HepG2 (cell line): ENCODE measurements around the gene GTF2H1. TPM values are rescaled to one million over a fixed set of nuclear protein-coding genes. Genes with fewer than 3 reads are reported as not detected.

Experiments
- ATAC-seq: fragments of 200-7000 bp; cut with Tn5 transposase; 3 replicates; pipeline ENCODE4 v1.9.1; 2020; ENCODE audit warnings: mild to moderate bottlenecking, moderate library complexity
- BruUV-seq: library from RNA; stranded (reverse); fragments of 400-500 nt; replicated peaks from 2 replicates; lab custom pipeline; 2021; lab: Mats Ljungman, UMichigan
- CTCF ChIA-PET: fragments of 300-600 bp; formaldehyde crosslinking; extraction: SDS; loops from one replicate; lab custom pipeline; 2021; ENCODE audit warnings: low total read pairs, inconsistent platforms, low intra/inter-chr PET ratio; lab: Yijun Ruan, JAX
- POLR2A ChIA-PET: fragments of 350-600 bp; sonication (Branson Sonifier 250); formaldehyde crosslinking; loops from one replicate; lab custom pipeline; 2020; ENCODE audit warnings: antibody characterized with exemption, inconsistent platforms; lab: Yijun Ruan, JAX
- DNase-seq: peaks from one replicate; pipeline ENCODE4 v3.0.0-alpha.2; 2015; ENCODE audit warnings: low spot score
- FAIRE-seq: peaks from 3 replicates; lab custom pipeline; 2011; peaks lifted over from hg19 to GRCh38; lab: Jason Lieb, UNC
- H2AFZ ChIP-seq: one replicate; pipeline ENCODE4 v1.6.1; 2011; ENCODE audit warnings: low read length, inconsistent platforms
- H3K27ac ChIP-seq: fragments of 300-600 bp; 3 replicates; pipeline ENCODE4 v1.8.0; 2011; ENCODE audit warnings: mixed run types, mild to moderate bottlenecking, mixed read lengths, low read length, inconsistent platforms; ENCODE audit not compliant: insufficient read depth; ENCODE audit errors: extremely low read length
- H3K27me3 ChIP-seq, 2 experiments: fragments of 200-600 bp in 1 of 2; 2 replicates in 1 of 2; 3 replicates in 1 of 2; pipeline versions ENCODE4 v1.6.0 to v1.8.0; 2011; ENCODE audit warnings: low read length in 2 of 2, mild to moderate bottlenecking in 2 of 2, moderate library complexity in 2 of 2, inconsistent platforms in 1 of 2; ENCODE audit not compliant: insufficient read depth in 2 of 2, control insufficient read depth in 1 of 2
- H3K36me3 ChIP-seq, 2 experiments: fragments of 200-600 bp in 1 of 2; replicated peaks in 1 of 2; 2 replicates in 1 of 2; 3 replicates in 1 of 2; pipeline versions ENCODE4 v1.5.1 to v1.8.0; 2011; ENCODE audit warnings: low read length in 2 of 2, inconsistent platforms in 1 of 2; ENCODE audit not compliant: insufficient read depth in 2 of 2, control insufficient read depth in 1 of 2
- H3K4me1 ChIP-seq: 2 replicates; pipeline ENCODE4 v1.5.1; 2012; ENCODE audit warnings: low read length, inconsistent platforms; ENCODE audit not compliant: insufficient read depth
- H3K4me2 ChIP-seq: 2 replicates; pipeline ENCODE4 v1.6.0; 2011; ENCODE audit warnings: low read depth, low read length, inconsistent platforms
- H3K4me3 ChIP-seq, 3 experiments: fragments of 200-600 bp in 1 of 3; sonication (generic), shearing (Covaris generic) in 1 of 3; replicated peaks in 1 of 3; 2 replicates each; pipeline ENCODE4 v1.5.1; 2011 to 2016; ENCODE audit warnings: low read length in 3 of 3, inconsistent platforms in 2 of 3, low read depth in 2 of 3, mild to moderate bottlenecking in 2 of 3, control low read depth in 1 of 3, mixed read lengths in 1 of 3; ENCODE audit not compliant: insufficient read depth in 1 of 3
- H3K79me2 ChIP-seq: one replicate; pipeline ENCODE4 v1.6.1; 2011; ENCODE audit warnings: low read length, inconsistent platforms; ENCODE audit not compliant: insufficient read depth
- H3K9ac ChIP-seq: 2 replicates; pipeline ENCODE4 v1.6.0; 2011; ENCODE audit warnings: mild to moderate bottlenecking, low read depth, low read length, inconsistent platforms; ENCODE audit not compliant: insufficient read depth
- H3K9me3 ChIP-seq: 2 replicates; pipeline ENCODE4 v1.5.1; 2012; ENCODE audit warnings: mild to moderate bottlenecking, low read length
- H4K20me1 ChIP-seq: 2 replicates; pipeline ENCODE4 v1.6.0; 2011; ENCODE audit warnings: inconsistent platforms, mild to moderate bottlenecking, low read length, moderate library complexity; ENCODE audit not compliant: insufficient read depth
- AGO2 ChIP-seq: fragments of 200-400 bp; formaldehyde crosslinking; optimal IDR thresholded peaks from 2 replicates; pipeline ENCODE3; 2017; ENCODE audit warnings: mild to moderate bottlenecking, low read depth, low read length, moderate library complexity
- PHB2 ChIP-seq: fragments of 450-650 bp; IDR thresholded peaks from 2 replicates; pipeline ENCODE4 v1.6.1; 2018; ENCODE audit not compliant: partially characterized antibody
- POLR2A ChIP-seq, 2 experiments: IDR thresholded peaks; 2 replicates each; pipeline ENCODE4 v1.6.1; 2011; ENCODE audit warnings: low read depth in 2 of 2, low read length in 2 of 2, mild to moderate bottlenecking in 1 of 2, moderate library complexity in 1 of 2; ENCODE audit not compliant: insufficient read depth in 1 of 2
- PTBP1 ChIP-seq: fragments of 200-400 bp; formaldehyde crosslinking; IDR thresholded peaks from 2 replicates; pipeline ENCODE4 v1.6.1; 2018; ENCODE audit warnings: low read length, low read depth; ENCODE audit not compliant: poor library complexity, severe bottlenecking
- SETDB1 ChIP-seq: sonication (generic); formaldehyde crosslinking; IDR thresholded peaks from 2 replicates; pipeline ENCODE4 v1.5.1; 2020; ENCODE audit warnings: missing genetic modification reagents, mild to moderate bottlenecking, borderline replicate concordance
- SP1 ChIP-seq, 2 experiments: fragments of 450-650 bp in 1 of 2; sonication (generic) in 1 of 2; formaldehyde crosslinking in 1 of 2; IDR thresholded peaks; 2 replicates each; pipeline versions ENCODE4 v1.4.0 to v1.6.1; 2016 to 2020; ENCODE audit warnings: missing genetic modification reagents in 1 of 2
- UBTF ChIP-seq: sonication (generic); formaldehyde crosslinking; IDR thresholded peaks from 2 replicates; pipeline ENCODE4 v1.4.0; 2020; ENCODE audit warnings: mild to moderate bottlenecking, missing genetic modification reagents
- ZFYVE20 ChIP-seq: sonication (generic); formaldehyde crosslinking; IDR thresholded peaks from 2 replicates; pipeline ENCODE4 v1.8.0; 2023; ENCODE audit warnings: low read depth, mild to moderate bottlenecking, moderate library complexity, missing genetic modification reagents, borderline replicate concordance
- ZNF205 ChIP-seq: IDR thresholded peaks from 2 replicates; pipeline ENCODE4 v1.6.1; 2018; ENCODE audit warnings: missing biosample characterization, missing genetic modification reagents
- ZNF232 ChIP-seq: sonication (generic); formaldehyde crosslinking; IDR thresholded peaks from 2 replicates; pipeline ENCODE4 v1.4.0; 2020; ENCODE audit warnings: missing genetic modification reagents, borderline replicate concordance
- ZSCAN30 ChIP-seq: sonication (generic); formaldehyde crosslinking; IDR thresholded peaks from 2 replicates; pipeline ENCODE4 v1.5.0; 2020; ENCODE audit warnings: mild to moderate bottlenecking, missing genetic modification reagents
- in situ Hi-C: cut with HindIII; loops from 2 replicates; pipeline ENCODE4 v1.10.0; 2017; ENCODE audit warnings: low pct_unique_long_range_greater_than_20kb; ENCODE audit not compliant: extremely low pct_ligation_motif_present
- intact Hi-C: fragments of 100-400 bp; cut with micrococcal nuclease; formaldehyde crosslinking; loops from one replicate; pipeline ENCODE4 v1.10.0; 2022; ENCODE audit not compliant: unreplicated experiment
- polyA plus RNA-seq, 8 experiments: library from polyadenylated mRNA; depleted of rRNA in 3 of 8; stranded (reverse) in 7 of 8; unstranded in 1 of 8; fragments of >200 nt; fragmentation: Illumina TruSeq in 4 of 8; extraction: Trizol in 4 of 8; gene quantifications; 2 replicates each; pipeline versions ENCODE4 v1.2.1 to v1.2.3, GENCODE V29; 2011 to 2016; ENCODE audit warnings: low read depth in 4 of 8, missing spikeins in 1 of 8, mixed read lengths in 1 of 8; ENCODE audit not compliant: insufficient read depth in 1 of 8
- total RNA-seq, 5 experiments: library from RNA; depleted of rRNA; stranded (reverse); fragments of >200 nt; fragmentation: Illumina TruSeq; extraction: Trizol; gene quantifications; 2 replicates each; pipeline ENCODE4 v1.2.3, GENCODE V29; 2016; ENCODE audit warnings: low read depth in 1 of 5
- TF ChIP-seq, protein P1 (sequence below): sonication (generic); formaldehyde crosslinking; IDR thresholded peaks from 2 replicates; pipeline ENCODE4 v1.8.1; 2023; ENCODE audit warnings: mild to moderate bottlenecking, missing genetic modification reagents
- TF ChIP-seq, protein P2 (sequence below): sonication (generic); formaldehyde crosslinking; IDR thresholded peaks from 2 replicates; pipeline ENCODE4 v1.9.0; 2022; ENCODE audit warnings: missing genetic modification reagents, mild to moderate bottlenecking, borderline replicate concordance
- TF ChIP-seq, protein P3 (sequence below): sonication (generic); formaldehyde crosslinking; IDR thresholded peaks from 2 replicates; pipeline ENCODE4 v1.8.0; 2022; ENCODE audit warnings: mild to moderate bottlenecking, missing genetic modification reagents; ENCODE audit not compliant: insufficient replicate concordance

GTF2H1 gene
- total and polyA plus RNA-seq, 2 of the 13 experiments (the other 11 are each of a cell fraction or from before 2014, with no cell fraction given), result 15.7 to 51.4 TPM

- intact Hi-C loops (loop anchor here (10.0 kb wide), 1 partner anchor 125 kb away; the partner anchor contains the start of gene MRGPRX4), in situ Hi-C loops (no loop called here)
- Histone ChIP-seq H3K79me2 (no peaks in the 10 kb centered on the region), H2AFZ (no peak overlapping the region), H3K9me3 (no peaks in the 10 kb centered on the region), H3K4me2 (no peak overlapping the region), H3K9ac (no peak overlapping the region), H3K4me1 (peaks cover 4% of the 10 kb centered on the region), H3K27ac (no peak overlapping the region), H3K36me3 (peaks cover 9 to 52% of the 10 kb centered on the region in 2 experiments), H3K27me3 (no peaks in the 10 kb centered on the region), H4K20me1 (no peaks in the 10 kb centered on the region), H3K4me3 (no peak overlapping the region)
- ATAC-seq (no peak), FAIRE-seq (no peak), DNase-seq (no peak)
- ChIA-PET POLR2A (interaction anchor here (2.5 kb wide), 1 partner anchor 22 kb away, joined by 5 read pairs; the partner anchor contains the start of genes GTF2H1 and HPS5), CTCF (no interaction called here)
- TF ChIP-seq, protein P1, sequence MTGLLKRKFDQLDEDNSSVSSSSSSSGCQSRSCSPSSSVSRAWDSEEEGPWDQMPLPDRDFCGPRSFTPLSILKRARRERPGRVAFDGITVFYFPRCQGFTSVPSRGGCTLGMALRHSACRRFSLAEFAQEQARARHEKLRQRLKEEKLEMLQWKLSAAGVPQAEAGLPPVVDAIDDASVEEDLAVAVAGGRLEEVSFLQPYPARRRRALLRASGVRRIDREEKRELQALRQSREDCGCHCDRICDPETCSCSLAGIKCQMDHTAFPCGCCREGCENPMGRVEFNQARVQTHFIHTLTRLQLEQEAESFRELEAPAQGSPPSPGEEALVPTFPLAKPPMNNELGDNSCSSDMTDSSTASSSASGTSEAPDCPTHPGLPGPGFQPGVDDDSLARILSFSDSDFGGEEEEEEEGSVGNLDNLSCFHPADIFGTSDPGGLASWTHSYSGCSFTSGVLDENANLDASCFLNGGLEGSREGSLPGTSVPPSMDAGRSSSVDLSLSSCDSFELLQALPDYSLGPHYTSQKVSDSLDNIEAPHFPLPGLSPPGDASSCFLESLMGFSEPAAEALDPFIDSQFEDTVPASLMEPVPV (CRISPR knock-in tag), result no peak
- TF ChIP-seq ZSCAN30 (CRISPR knock-in tag) (no peak), SP1 (IDR thresholded peaks at IDR 0.05) (no peak), SP1 (CRISPR knock-in tag; IDR thresholded peaks at IDR 0.05) (no peak), PHB2 (no peak), ZNF205 (CRISPR knock-in tag) (no peak), POLR2A (IDR thresholded peaks at IDR 0.05; ENCODE audit: insufficient read depth in 1 of 2, low read depth in 2 of 2, low read length in 2 of 2) (no peak), AGO2 (no peak), ZNF232 (CRISPR knock-in tag) (no peak), ZFYVE20 (CRISPR knock-in tag) (no peak), UBTF (no peak), SETDB1 (CRISPR knock-in tag) (no peak), PTBP1 (no peak)
- TF ChIP-seq, protein P2, sequence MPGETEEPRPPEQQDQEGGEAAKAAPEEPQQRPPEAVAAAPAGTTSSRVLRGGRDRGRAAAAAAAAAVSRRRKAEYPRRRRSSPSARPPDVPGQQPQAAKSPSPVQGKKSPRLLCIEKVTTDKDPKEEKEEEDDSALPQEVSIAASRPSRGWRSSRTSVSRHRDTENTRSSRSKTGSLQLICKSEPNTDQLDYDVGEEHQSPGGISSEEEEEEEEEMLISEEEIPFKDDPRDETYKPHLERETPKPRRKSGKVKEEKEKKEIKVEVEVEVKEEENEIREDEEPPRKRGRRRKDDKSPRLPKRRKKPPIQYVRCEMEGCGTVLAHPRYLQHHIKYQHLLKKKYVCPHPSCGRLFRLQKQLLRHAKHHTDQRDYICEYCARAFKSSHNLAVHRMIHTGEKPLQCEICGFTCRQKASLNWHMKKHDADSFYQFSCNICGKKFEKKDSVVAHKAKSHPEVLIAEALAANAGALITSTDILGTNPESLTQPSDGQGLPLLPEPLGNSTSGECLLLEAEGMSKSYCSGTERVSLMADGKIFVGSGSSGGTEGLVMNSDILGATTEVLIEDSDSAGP (CRISPR knock-in tag), result no peak
- TF ChIP-seq, protein P3, sequence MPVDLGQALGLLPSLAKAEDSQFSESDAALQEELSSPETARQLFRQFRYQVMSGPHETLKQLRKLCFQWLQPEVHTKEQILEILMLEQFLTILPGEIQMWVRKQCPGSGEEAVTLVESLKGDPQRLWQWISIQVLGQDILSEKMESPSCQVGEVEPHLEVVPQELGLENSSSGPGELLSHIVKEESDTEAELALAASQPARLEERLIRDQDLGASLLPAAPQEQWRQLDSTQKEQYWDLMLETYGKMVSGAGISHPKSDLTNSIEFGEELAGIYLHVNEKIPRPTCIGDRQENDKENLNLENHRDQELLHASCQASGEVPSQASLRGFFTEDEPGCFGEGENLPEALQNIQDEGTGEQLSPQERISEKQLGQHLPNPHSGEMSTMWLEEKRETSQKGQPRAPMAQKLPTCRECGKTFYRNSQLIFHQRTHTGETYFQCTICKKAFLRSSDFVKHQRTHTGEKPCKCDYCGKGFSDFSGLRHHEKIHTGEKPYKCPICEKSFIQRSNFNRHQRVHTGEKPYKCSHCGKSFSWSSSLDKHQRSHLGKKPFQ (CRISPR knock-in tag), result no peak
- no TSS peak for BruUV-seq
Measured at GRCh38 chr11:18299721-18300120, 22.6 kb upstream of the GTF2H1 start.
